DND-41 (cell line): Measurements from ENCODE around the gene RAD51B.

Source experiments
- ATAC-seq: fragments of 200-7000 bp; cut with Tn5 transposase; 3 replicates; pipeline ENCODE4 v1.9.1; 2021; ENCODE audit warnings: low read depth; ENCODE audit not compliant: insufficient read depth
- DNase-seq: peaks from one replicate; pipeline ENCODE4 v3.0.0-alpha.2; 2020
- H2AFZ ChIP-seq: 2 replicates; pipeline ENCODE4 v1.6.0; 2012; ENCODE audit warnings: low read depth, low read length
- H3K27ac ChIP-seq: 2 replicates; pipeline ENCODE4 v1.5.1; 2012; ENCODE audit warnings: low read length, inconsistent platforms
- H3K27me3 ChIP-seq: fragments of 200-600 bp; sonication (generic); 2 replicates; pipeline ENCODE4 v1.6.0; 2012; ENCODE audit warnings: low read length, mild to moderate bottlenecking, inconsistent platforms; ENCODE audit not compliant: insufficient read depth, poor library complexity
- H3K36me3 ChIP-seq: 2 replicates; pipeline ENCODE4 v1.5.1; 2012; ENCODE audit warnings: low read length, inconsistent platforms; ENCODE audit not compliant: insufficient read depth
- H3K4me1 ChIP-seq: 2 replicates; pipeline ENCODE4 v1.5.1; 2012; ENCODE audit warnings: mild to moderate bottlenecking, low read length; ENCODE audit not compliant: insufficient read depth
- H3K4me2 ChIP-seq: 2 replicates; pipeline ENCODE4 v1.6.0; 2012; ENCODE audit warnings: mild to moderate bottlenecking, moderate library complexity, low read length, inconsistent platforms; ENCODE audit not compliant: insufficient read depth
- H3K4me3 ChIP-seq, 2 experiments: fragments of 200-600 bp in 1 of 2; shearing (Covaris generic) in 1 of 2; 2 replicates each; pipeline ENCODE4 v1.5.1; 2012 to 2016; ENCODE audit warnings: inconsistent platforms in 2 of 2, low read length in 2 of 2, mild to moderate bottlenecking in 2 of 2, low read depth in 1 of 2, moderate library complexity in 1 of 2
- H3K79me2 ChIP-seq: 2 replicates; pipeline ENCODE4 v1.6.0; 2012; ENCODE audit warnings: low read length, inconsistent platforms; ENCODE audit not compliant: insufficient read depth
- H3K9ac ChIP-seq: 2 replicates; pipeline ENCODE4 v1.6.0; 2012; ENCODE audit warnings: low read depth, mild to moderate bottlenecking, inconsistent platforms, low read length, moderate library complexity
- H3K9me3 ChIP-seq: 2 replicates; pipeline ENCODE4 v1.5.1; 2012; ENCODE audit warnings: low read length, moderate library complexity, mild to moderate bottlenecking, inconsistent platforms; ENCODE audit not compliant: insufficient read depth, severe bottlenecking
- H4K20me1 ChIP-seq: 2 replicates; pipeline ENCODE4 v1.6.0; 2012; ENCODE audit warnings: low read length; ENCODE audit not compliant: insufficient read depth
- CTCF ChIP-seq: IDR thresholded peaks from 2 replicates; pipeline ENCODE4 v1.5.1; 2012; ENCODE audit warnings: borderline replicate concordance, low read length, moderate library complexity, mild to moderate bottlenecking; ENCODE audit not compliant: poor library complexity, severe bottlenecking; ENCODE audit errors: extremely low read depth
- EZH2 ChIP-seq: IDR thresholded peaks from 3 replicates; pipeline ENCODE4 v1.6.1; 2012; ENCODE audit warnings: borderline replicate concordance, low read depth, mild to moderate bottlenecking, moderate library complexity, low read length, inconsistent platforms; ENCODE audit not compliant: severe bottlenecking

The RAD51B gene

GRCh38 chr14:68291820-68292219 lies 472.2 kb downstream of the RAD51B start:
- H3K36me3 ChIP-seq: no peaks in the 10 kb centered on the region
- H3K79me2 ChIP-seq: no peaks in the 10 kb centered on the region
- no peaks in the 10 kb centered on the region for H4K20me1 ChIP-seq
- H3K9ac ChIP-seq: no peak overlapping the region
- H3K27me3 ChIP-seq: no peaks in the 10 kb centered on the region
- no peak overlapping the region for H3K27ac ChIP-seq
- DNase-seq (no peak), ATAC-seq (no peak)
- no peak overlapping the region for H2AFZ ChIP-seq
- no peak overlapping the region for H3K4me3 ChIP-seq
- H3K4me1 ChIP-seq: no peaks in the 10 kb centered on the region
- no peak overlapping the region for H3K4me2 ChIP-seq
- TF ChIP-seq CTCF: no peak
- no peak for TF ChIP-seq EZH2
- H3K9me3 ChIP-seq: no peaks in the 10 kb centered on the region

GRCh38 chr14:68292441-68293215 lies 473.0 kb downstream of the RAD51B start:
- no peaks in the 10 kb centered on the region for H4K20me1 ChIP-seq
- no peaks in the 10 kb centered on the region for H3K36me3 ChIP-seq
- TF ChIP-seq CTCF (no peak), EZH2 (no peak)
- H3K27ac ChIP-seq: no peak overlapping the region
- no peak overlapping the region for H3K9ac ChIP-seq
- no peaks in the 10 kb centered on the region for H3K4me1 ChIP-seq
- no peak overlapping the region for H3K4me2 ChIP-seq
- DNase-seq (no peak), ATAC-seq (no peak)
- H3K79me2 ChIP-seq: no peaks in the 10 kb centered on the region
- no peaks in the 10 kb centered on the region for H3K27me3 ChIP-seq
- H2AFZ ChIP-seq: no peak overlapping the region
- no peak overlapping the region for H3K4me3 ChIP-seq
- no peaks in the 10 kb centered on the region for H3K9me3 ChIP-seq

GRCh38 chr14:68293404-68293803 lies 473.8 kb downstream of the RAD51B start:
- no peak overlapping the region for H2AFZ ChIP-seq
- H3K9ac ChIP-seq: no peak overlapping the region
- no peak overlapping the region for H3K4me3 ChIP-seq
- no peaks in the 10 kb centered on the region for H3K36me3 ChIP-seq
- H3K4me1 ChIP-seq: no peaks in the 10 kb centered on the region
- H3K79me2 ChIP-seq: no peaks in the 10 kb centered on the region
- TF ChIP-seq CTCF: no peak
- no peak for TF ChIP-seq EZH2
- no peaks in the 10 kb centered on the region for H3K27me3 ChIP-seq
- H4K20me1 ChIP-seq: no peaks in the 10 kb centered on the region
- no peaks in the 10 kb centered on the region for H3K9me3 ChIP-seq
- ATAC-seq (no peak), DNase-seq (no peak)
- no peak overlapping the region for H3K4me2 ChIP-seq
- no peak overlapping the region for H3K27ac ChIP-seq
